Activated naive CD8-positive, alpha-beta T cell (primary cell): ENCODE results near the gene RACK1.
A peak's percentile ranks its signal among the peaks of the same experiment; 100 is the strongest.

ENCODE experiments used
- H3K27ac Mint-ChIP-seq: one replicate; pipeline ENCODE4 v1.8.0; 2021; ENCODE audit warnings: mixed read lengths
- H3K27me3 Mint-ChIP-seq: one replicate; pipeline ENCODE4 v1.8.0; 2021; ENCODE audit warnings: mixed read lengths
- H3K36me3 Mint-ChIP-seq: one replicate; pipeline ENCODE4 v1.8.0; 2021; ENCODE audit warnings: mixed read lengths
- H3K4me1 Mint-ChIP-seq: one replicate; pipeline ENCODE4 v1.8.0; 2021; ENCODE audit warnings: low read depth, mixed read lengths
- H3K4me3 Mint-ChIP-seq: one replicate; pipeline ENCODE4 v1.8.0; 2021; ENCODE audit warnings: mild to moderate bottlenecking, mixed read lengths
- H3K9me3 Mint-ChIP-seq: one replicate; pipeline ENCODE4 v1.8.0; 2021; ENCODE audit warnings: low read depth, mixed read lengths

The RACK1 gene

DNA sequence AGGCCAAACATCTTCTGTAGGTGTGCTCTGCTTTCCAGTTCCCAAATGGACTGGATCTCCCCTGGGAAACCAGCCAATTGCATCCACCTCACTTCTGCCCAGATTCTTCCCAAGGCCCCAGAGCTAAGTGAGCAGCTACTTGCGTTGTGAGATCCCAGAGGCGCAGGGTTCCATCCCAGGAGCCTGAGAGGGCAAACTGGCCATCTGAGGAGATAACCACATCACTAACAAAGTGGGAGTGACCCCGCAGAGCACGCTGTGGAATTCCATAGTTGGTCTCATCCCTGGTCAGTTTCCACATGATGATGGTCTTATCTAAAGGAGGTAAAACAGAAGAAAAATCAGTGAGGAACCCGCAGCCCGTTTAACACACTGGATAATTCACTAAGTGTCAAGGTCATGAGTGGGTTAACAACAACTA lies 1.7 kb downstream of the RACK1 start:
- Mint-ChIP-seq H3K4me1 (peaks cover 57% of the 10 kb centered on the region), H3K36me3 (peaks cover 27% of the 10 kb centered on the region)

DNA sequence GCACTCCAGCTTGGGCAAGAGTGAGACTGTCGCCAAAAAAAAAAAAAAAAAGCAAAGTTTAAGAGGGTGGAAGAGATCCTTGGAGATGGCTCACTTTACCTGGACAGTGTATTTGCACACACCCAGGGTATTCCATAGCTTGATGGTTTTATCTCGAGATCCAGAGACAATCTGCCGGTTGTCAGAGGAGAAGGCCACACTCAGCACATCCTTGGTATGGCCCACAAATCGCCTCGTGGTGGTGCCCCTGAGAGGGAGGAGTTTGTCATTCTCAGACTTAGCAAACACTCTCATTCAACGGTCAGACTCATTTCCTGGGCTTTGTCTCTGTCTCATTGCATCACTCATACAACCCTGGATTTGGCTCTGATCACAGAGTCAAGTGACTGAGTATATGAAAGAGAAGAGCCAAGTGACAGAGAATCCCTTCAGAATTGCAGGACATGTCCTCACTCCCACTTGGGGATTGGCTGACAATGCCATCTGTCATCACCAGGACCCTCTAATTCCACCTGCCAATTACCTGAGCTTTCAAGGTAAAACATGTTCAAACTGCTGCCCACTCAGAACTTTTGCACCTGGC lies 2.2 kb downstream of the RACK1 start:
- Mint-ChIP-seq H3K4me1 (peaks cover 62% of the 10 kb centered on the region), H3K27ac (peak overlapping the region; percentile 99), H3K27me3 (no peaks in the 10 kb centered on the region), H3K4me3 (peak overlapping the region; percentile 94), H3K36me3 (peaks cover 30% of the 10 kb centered on the region), H3K9me3 (no peaks in the 10 kb centered on the region)

More for the DNA sequence above, 1.7 kb downstream of the RACK1 start:
- H3K4me3 Mint-ChIP-seq: peak overlapping the region; percentile 94
- peak overlapping the region; percentile 99 for H3K27ac Mint-ChIP-seq
- H3K27me3 Mint-ChIP-seq: no peaks in the 10 kb centered on the region
- H3K9me3 Mint-ChIP-seq: no peaks in the 10 kb centered on the region

DNA sequence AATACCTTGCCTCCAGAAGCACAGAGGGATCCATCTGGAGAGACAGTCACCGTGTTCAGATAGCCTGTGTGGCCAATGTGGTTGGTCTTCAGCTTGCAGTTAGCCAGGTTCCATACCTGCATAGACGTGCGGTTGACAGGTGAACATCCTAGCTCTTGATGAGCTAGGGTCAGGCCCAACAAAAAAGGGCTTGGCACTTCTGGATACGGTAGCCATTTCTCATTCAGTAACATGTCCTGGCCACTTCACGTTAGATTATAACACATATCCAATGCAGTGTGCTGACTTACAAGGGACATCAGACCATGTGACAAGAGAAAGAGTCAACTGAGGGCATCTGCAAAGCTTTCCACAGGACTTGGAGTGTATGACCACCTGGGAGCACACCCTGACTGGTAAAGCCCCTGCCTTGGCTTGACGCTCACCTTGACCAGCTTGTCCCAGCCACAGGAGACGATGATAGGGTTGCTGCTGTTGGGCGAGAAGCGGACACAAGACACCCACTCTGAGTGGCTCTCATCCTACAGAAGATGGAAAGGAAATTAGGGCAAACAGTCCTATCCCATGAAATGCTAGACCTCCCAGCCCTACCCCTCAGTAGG lies 4.5 kb downstream of the RACK1 start:
- no peaks in the 10 kb centered on the region for H3K27me3 Mint-ChIP-seq

DNA sequence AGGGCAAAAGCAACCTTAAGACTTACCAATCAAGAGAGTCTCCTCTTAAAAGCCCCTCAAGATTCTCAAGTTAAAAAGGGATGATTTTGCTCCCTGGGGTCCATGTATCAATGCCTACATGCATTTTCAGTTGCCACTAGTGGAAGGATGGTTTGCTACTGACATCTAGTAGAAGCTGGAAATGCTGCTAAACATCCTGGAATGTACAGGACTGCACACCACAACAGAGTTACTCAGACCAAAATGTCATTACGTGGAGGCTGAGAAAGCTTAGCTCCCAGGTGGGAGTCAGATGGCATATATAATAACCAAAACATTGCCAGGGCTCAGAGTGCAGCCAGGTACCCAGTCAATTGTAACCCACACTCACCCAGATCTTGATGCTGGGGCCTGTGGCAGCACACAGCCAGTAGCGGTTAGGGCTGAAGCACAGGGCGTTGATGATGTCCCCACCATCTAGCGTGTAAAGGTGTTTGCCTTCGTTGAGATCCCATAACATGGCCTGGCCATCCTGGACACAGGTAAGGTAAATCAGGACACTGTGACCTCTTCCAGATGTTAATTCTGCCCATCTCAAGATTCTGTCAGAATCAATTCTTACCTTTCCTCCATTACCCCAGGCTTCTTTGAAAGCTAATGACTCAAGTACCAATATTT lies 5.8 kb downstream of the RACK1 start:
- no peaks in the 10 kb centered on the region for H3K27me3 Mint-ChIP-seq
- peak overlapping the region; percentile 48 for H3K4me3 Mint-ChIP-seq
- H3K27ac Mint-ChIP-seq: peak overlapping the region; percentile 77
- peaks cover 41% of the 10 kb centered on the region for H3K4me1 Mint-ChIP-seq
- no peaks in the 10 kb centered on the region for H3K9me3 Mint-ChIP-seq
- H3K36me3 Mint-ChIP-seq: peaks cover 27% of the 10 kb centered on the region

More for the DNA sequence above, 4.5 kb downstream of the RACK1 start:
- Mint-ChIP-seq H3K36me3 (peaks cover 32% of the 10 kb centered on the region), H3K4me1 (peaks cover 45% of the 10 kb centered on the region), H3K27ac (peak overlapping the region; percentile 77), H3K4me3 (peak overlapping the region; percentile 94), H3K9me3 (no peaks in the 10 kb centered on the region)

DNA sequence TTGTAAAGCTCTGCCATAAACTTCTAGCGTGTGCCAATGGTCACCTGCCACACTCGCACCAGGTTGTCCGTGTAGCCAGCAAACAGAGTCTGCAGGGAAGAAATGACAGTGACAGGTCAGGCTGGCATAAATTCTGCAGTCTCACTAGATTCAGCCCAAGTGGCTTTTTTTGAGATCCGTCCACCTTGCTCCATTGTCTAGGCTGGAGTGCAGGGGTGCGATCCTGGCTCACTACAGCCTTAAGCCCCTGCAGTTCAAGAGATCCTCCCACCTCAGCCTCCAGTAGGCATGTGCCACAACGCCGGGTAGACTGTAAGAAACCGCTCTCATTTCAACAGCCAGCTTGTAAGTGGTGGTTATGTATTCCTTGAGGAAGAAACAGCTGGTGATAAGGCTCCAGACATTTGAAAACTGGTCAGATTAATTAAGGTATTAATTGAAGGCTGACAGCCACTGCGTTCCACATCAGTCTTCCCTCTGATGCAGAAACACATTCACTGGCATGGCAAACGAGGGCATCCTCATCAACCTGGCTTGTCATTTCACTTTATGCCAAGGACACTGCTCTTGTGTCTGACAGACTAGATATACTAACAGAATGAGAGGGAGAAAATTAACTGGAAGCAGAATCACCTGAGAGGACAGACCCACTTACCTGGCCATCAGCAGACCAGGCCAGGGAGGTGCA lies 6.6 kb downstream of the RACK1 start:
- H3K36me3 Mint-ChIP-seq: peaks cover 21% of the 10 kb centered on the region
- peak overlapping the region; percentile 77 for H3K27ac Mint-ChIP-seq
- no peaks in the 10 kb centered on the region for H3K9me3 Mint-ChIP-seq
- peaks cover 42% of the 10 kb centered on the region for H3K4me1 Mint-ChIP-seq
- peak overlapping the region; percentile 42 for H3K4me3 Mint-ChIP-seq
- no peaks in the 10 kb centered on the region for H3K27me3 Mint-ChIP-seq

DNA sequence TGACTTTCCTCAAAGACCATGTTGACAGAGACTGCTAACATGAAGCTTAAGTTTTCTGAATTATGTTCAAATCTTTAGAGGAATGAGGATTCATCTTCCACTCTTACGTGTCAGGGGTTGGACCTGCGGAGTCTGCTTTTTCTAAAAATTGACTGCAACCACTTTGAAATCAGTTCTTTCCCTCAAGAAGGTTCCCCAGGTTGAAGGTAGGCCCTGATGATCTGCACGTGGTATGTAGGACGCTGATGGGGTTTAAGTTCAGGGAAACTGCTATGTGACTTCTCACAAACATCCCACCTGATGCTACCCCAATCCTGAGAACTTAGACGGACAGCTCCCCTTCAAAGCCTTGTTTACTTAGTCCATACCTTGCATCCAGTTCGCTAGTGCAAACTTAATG lies 7.2 kb downstream of the RACK1 start:
- Mint-ChIP-seq H3K27me3 (no peaks in the 10 kb centered on the region), H3K27ac (peak overlapping the region; percentile 77), H3K4me3 (peak overlapping the region; percentile 15), H3K4me1 (peaks cover 38% of the 10 kb centered on the region), H3K9me3 (no peaks in the 10 kb centered on the region), H3K36me3 (peaks cover 15% of the 10 kb centered on the region)

DNA sequence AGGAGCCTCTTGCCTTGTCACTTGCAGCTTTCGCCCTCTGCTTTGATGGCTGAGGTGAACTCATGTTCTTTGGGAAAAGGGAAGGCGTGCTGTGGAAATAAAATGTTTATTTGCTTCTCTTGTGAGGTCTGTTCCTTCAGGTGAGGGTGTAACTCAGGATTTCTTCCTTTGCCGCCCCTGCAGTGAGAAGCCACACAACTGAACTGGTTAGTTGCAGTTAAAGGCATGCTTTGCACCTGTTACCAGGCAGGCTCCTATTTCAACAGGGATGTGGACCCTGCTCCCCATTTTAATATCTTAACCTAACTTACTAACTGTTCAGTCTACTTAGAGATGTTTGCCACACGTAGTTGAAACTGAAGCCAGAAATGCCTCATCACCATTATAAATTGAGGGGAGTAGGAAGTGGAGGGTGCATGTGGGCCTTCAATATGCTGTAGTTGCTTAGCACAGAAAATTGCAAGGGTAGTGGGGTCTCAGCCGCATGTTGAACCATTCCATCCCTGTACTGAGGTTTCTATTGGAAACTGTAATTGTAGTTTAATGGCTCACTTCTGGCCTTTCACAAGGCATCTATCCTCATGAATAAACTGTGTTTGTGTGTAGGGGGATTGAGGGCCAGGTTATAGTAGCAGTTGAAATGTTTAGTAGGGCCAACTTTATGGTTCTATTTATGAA lies 7.9 kb downstream of the RACK1 start:
- Mint-ChIP-seq H3K4me1 (peaks cover 36% of the 10 kb centered on the region), H3K27me3 (no peaks in the 10 kb centered on the region), H3K27ac (peak overlapping the region; percentile 77), H3K4me3 (no peak overlapping the region), H3K36me3 (peaks cover 13% of the 10 kb centered on the region), H3K9me3 (no peaks in the 10 kb centered on the region)

DNA sequence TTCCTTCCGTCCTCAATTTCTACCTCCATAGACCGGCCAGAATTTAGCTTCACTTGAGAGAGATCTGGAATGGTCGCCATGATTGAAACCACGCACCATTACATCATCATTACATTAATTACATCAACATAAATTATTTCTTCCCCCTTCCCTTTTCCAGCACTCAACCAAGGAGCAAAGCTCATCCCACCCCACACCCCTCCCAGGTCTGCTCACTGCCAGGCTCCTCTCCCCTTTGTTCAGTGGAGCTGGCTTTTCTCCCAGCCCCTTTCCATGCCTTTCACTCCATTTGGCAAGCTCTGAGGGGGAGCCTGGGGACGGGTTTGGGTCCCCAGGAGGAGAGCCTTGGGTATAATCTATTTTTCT lies 8.4 kb downstream of the RACK1 start:
- Mint-ChIP-seq H3K9me3 (no peaks in the 10 kb centered on the region), H3K4me1 (peaks cover 38% of the 10 kb centered on the region), H3K4me3 (no peak overlapping the region), H3K36me3 (peaks cover 13% of the 10 kb centered on the region), H3K27ac (peak overlapping the region; percentile 77), H3K27me3 (no peaks in the 10 kb centered on the region)

DNA sequence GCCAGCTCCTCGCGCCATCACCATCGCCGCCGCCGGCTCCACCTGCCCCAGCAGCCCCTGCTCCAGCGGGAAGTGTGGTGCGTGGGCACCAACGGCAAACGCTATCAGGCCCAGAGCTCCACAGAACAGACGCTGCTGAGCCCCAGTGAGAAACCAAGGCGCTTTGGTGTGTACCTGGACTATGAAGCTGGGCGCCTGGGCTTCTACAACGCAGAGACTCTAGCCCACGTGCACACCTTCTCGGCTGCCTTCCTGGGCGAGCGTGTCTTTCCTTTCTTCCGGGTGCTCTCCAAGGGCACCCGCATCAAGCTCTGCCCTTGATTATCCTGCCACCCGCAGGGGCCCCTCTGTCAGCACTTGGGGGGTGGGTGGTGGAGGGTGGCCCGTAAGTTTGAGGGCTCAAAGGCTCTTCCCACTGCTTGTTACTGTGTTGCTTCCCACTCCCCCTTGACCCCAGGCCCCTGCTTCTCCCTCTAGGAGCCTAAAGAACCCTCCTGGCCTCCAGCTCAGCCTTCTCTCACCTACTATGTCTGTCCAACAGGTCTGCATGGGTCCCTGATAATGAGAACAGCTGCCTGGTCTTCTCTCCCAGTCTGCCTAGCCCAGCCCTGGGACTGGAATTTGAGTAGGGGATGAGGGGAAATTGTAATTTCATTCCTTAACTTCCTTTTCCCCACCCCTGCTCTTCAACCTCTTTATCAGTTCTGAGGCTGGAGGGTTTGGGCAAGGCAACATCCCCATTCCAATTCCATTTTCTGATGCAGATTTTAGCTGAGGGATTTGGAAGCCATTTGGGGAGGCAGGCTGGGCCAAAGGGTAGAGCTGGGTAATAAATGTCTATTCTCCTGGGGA lies 9.0 kb downstream of the RACK1 start:
- peaks cover 13% of the 10 kb centered on the region for H3K36me3 Mint-ChIP-seq
- no peak overlapping the region for H3K4me3 Mint-ChIP-seq
- H3K9me3 Mint-ChIP-seq: no peaks in the 10 kb centered on the region
- H3K27me3 Mint-ChIP-seq: no peaks in the 10 kb centered on the region
- peaks cover 39% of the 10 kb centered on the region for H3K4me1 Mint-ChIP-seq
- peak overlapping the region; percentile 77 for H3K27ac Mint-ChIP-seq

DNA sequence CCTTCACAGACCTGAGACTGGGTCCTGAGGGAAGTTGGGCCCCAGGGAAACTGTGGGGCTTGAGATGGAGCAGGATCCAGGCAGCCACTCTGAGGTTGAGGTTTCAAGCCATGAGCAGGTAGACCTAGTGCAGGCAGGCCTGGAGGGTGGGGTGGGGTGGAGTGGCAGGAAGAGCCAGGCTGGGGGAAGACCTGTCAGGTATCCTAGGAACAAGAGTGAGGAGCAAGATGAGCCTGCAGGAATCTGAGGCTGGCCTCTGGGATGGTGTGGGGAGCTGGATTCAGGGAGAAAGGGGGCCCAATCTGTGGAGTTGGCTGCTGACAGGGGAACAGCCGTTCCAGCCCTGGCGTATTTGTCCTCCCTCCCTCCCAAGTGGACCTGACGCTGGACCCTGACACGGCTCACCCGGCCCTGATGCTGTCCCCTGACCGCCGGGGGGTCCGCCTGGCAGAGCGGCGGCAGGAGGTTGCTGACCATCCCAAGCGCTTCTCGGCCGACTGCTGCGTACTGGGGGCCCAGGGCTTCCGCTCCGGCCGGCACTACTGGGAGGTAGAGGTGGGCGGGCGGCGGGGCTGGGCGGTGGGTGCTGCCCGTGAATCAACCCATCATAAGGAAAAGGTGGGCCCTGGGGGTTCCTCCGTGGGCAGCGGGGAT lies 9.8 kb downstream of the RACK1 start:
- no peaks in the 10 kb centered on the region for H3K9me3 Mint-ChIP-seq
- H3K27me3 Mint-ChIP-seq: no peaks in the 10 kb centered on the region
- peaks cover 14% of the 10 kb centered on the region for H3K36me3 Mint-ChIP-seq
- H3K27ac Mint-ChIP-seq: no peak overlapping the region
- peaks cover 41% of the 10 kb centered on the region for H3K4me1 Mint-ChIP-seq
- H3K4me3 Mint-ChIP-seq: no peak overlapping the region

DNA sequence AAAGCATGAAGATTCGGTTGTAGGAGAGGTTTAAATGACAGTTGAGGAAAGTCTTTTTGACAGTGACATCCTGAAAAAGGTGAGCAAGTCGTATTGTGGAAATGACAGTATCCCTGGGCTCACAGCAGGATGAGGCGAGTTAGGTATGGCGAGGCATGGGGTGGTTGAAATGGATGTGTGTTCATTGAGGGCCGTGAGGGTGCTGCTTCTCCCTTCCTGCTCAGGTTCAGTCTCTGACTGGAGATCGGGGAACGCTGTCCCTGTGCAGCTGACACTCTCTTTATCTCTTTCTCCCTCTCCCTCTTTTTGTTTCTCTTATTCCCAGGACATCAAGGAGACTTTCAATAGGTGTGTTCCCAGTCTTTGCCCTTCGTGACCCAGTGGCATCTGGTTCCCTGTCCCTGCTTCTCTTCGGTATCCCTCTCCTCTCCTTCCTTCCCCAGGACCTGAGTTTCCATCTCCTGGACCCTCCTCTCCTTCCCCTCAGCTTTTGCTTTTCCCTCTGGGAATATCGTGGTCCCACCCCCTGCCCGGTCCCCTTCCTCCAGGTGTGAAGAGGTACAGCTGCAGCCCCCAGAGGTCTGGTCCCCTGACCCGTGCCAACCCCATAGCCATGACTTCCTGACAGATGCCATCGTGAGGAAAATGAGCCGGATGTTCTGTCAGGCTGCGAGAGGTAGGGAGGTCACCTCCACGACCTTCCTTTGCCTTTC lies 10.5 kb downstream of the RACK1 start:
- no peak overlapping the region for H3K4me3 Mint-ChIP-seq

DNA sequence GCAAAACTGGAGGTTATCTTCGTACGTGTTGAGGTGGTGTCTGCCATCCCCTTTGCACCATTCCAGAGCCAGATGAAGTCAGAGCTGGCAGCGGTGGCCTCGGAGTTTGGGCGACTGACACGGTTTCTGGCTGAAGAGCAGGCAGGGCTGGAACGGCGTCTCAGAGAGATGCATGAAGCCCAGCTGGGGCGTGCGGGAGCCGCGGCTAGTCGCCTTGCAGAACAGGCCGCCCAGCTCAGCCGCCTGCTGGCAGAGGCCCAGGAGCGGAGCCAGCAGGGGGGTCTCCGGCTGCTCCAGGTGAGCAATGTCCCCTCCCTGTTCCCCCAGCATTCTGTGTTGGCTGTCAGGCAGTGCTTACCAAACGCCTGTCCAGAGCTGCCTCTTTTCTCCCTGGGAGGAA lies 11.1 kb downstream of the RACK1 start:
- Mint-ChIP-seq H3K27ac (no peak overlapping the region), H3K9me3 (no peaks in the 10 kb centered on the region), H3K27me3 (no peaks in the 10 kb centered on the region), H3K4me1 (peaks cover 31% of the 10 kb centered on the region), H3K36me3 (peaks cover 8% of the 10 kb centered on the region), H3K4me3 (no peak overlapping the region)

More for the DNA sequence above, 10.5 kb downstream of the RACK1 start:
- H3K36me3 Mint-ChIP-seq: peaks cover 12% of the 10 kb centered on the region
- H3K9me3 Mint-ChIP-seq: no peaks in the 10 kb centered on the region
- H3K27ac Mint-ChIP-seq: peak overlapping the region; percentile 8
- peaks cover 37% of the 10 kb centered on the region for H3K4me1 Mint-ChIP-seq
- H3K27me3 Mint-ChIP-seq: no peaks in the 10 kb centered on the region

DNA sequence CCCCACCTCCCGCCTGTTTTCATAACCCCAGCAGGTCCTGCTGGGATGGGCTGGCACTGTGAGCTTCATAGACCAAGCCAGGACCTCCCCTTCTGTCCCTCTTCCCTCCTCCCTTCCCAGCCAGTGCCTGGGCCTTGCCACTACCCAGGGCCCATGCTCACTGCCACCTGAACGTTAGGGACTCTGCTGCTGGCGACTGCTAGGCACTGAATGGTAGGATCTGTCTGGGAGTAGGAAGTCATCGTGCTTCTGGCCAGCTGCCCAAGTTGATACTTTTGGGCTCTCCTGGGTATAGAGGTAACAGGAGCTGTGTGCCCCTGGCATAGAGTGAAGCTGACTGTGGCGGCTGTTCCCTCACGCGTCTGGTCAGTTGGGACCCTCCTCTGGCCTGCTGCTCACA lies 12.3 kb downstream of the RACK1 start:
- H3K27me3 Mint-ChIP-seq: no peaks in the 10 kb centered on the region
- H3K36me3 Mint-ChIP-seq: peaks cover 4% of the 10 kb centered on the region
- no peak overlapping the region for H3K4me3 Mint-ChIP-seq
- peaks cover 23% of the 10 kb centered on the region for H3K4me1 Mint-ChIP-seq
- no peak overlapping the region for H3K27ac Mint-ChIP-seq
- H3K9me3 Mint-ChIP-seq: no peaks in the 10 kb centered on the region
